Spinal cord (tissue), 10 donors: ENCODE results near the gene LCAT. TPM values are rescaled to one million over a fixed set of nuclear protein-coding genes. Genes with fewer than 3 reads are reported as not detected.

Experiments used
- DNase-seq, 6 donors: peaks; one replicate each; pipeline versions ENCODE4 v3.0.0 to v3.0.0-alpha.2; 2013 to 2015; ENCODE audit warnings: low spot score in 6 of 6, low read depth in 4 of 6
- H3K27ac ChIP-seq: one replicate; pipeline ENCODE4 v1.5.1; 2013; ENCODE audit warnings: low read depth, low read length, control low read depth
- H3K27me3 ChIP-seq: one replicate; pipeline ENCODE4 v1.6.1; 2013; ENCODE audit warnings: low read length; ENCODE audit not compliant: control insufficient read depth, insufficient read depth
- H3K36me3 ChIP-seq: one replicate; pipeline ENCODE4 v1.6.1; 2013; ENCODE audit warnings: low read length; ENCODE audit not compliant: control insufficient read depth, insufficient read depth
- H3K4me1 ChIP-seq: one replicate; pipeline ENCODE4 v1.6.1; 2013; ENCODE audit warnings: low read length; ENCODE audit not compliant: control insufficient read depth, insufficient read depth
- H3K4me3 ChIP-seq: one replicate; pipeline ENCODE4 v1.5.1; 2013; ENCODE audit warnings: low read depth, low read length, control low read depth
- H3K9me3 ChIP-seq: one replicate; pipeline ENCODE4 v1.6.1; 2013; ENCODE audit warnings: low read length; ENCODE audit not compliant: control insufficient read depth, insufficient read depth
- WGBS: methylation state at CpG from one replicate; pipeline ENCODE4 v1.1.5; 2013; ENCODE audit warnings: missing lambda C conversion rate; ENCODE audit not compliant: insufficient coverage; 5-methylcytosine and 5-hydroxymethylcytosine counted together
- polyA plus RNA-seq, 2 donors: library from polyadenylated mRNA; unstranded; fragments of 120-200 nt; gene quantifications; one replicate each; pipeline ENCODE4 v1.2.1, GENCODE V29; 2013; ENCODE audit not compliant: insufficient read length in 2 of 2
- total RNA-seq, 2 donors: library from RNA; depleted of rRNA in 1 of 2; stranded (reverse); fragments of 120-200 nt in 1 of 2; fragments of >200 nt in 1 of 2; gene quantifications; one replicate each; pipeline versions ENCODE4 v1.2.3 to v1.2.4, GENCODE V29; 2013 to 2014
- donor health status: healthy.

LCAT gene
- total and polyA plus RNA-seq, 4 donors = 5.8 to 50.0 (median 26.9) TPM

DNA sequence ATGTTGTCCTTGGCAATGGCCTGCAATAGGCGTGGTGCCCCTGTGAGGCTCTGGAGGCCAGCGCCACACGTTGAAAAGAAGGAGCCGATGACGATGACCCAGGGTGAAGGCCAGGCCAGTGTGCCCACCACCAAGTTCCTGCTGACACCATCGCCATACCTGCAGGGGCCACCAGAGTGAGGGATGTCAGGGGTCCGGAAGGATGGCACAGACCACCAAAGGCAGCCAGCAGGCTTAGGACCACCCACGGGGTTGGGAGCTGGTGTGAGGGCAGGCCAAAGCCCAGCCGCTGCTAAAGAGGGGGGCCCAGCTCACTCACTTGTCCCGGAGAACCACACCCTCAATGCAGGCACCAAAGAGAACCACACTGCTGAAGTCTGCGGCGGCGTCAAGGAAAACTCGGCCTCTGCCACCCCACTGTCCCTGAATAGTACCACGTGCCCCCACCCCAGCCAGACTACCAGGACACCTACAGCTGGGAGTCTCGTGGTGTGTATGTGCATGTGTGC is 6.5 kb upstream of the LCAT start:
- no peaks in the 10 kb centered on the region for H3K27me3 ChIP-seq
- H3K27ac ChIP-seq = no peak overlapping the region
- 88% methylated on average over 13 of the region's 16 CpGs for WGBS
- no peaks in the 10 kb centered on the region for H3K9me3 ChIP-seq
- DNase-seq = no peak
- peaks cover 73% of the 10 kb centered on the region for H3K4me1 ChIP-seq
- H3K4me3 ChIP-seq = no peak overlapping the region
- peaks cover 77% of the 10 kb centered on the region for H3K36me3 ChIP-seq

DNA sequence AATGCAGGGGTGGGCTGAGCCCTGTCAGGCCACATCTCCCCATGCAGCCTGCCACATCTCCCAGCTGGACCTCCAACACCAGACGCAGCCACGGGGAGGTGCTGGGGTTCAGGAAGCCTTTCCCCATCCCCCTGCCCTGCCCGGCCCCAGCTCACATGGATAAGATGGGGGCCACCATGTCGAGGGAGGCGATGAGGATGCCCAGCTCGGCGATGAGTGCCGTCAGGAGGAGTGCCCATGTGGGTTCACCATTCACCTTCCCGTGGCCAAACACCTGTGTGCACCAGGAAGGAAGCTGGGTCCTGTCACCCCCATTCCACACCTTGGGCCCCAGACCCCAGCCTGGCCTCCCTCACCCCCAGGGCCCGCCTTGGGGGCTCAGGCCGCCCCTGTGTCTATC is 5.7 kb upstream of the LCAT start:
- Histone ChIP-seq H3K4me1 (peaks cover 79% of the 10 kb centered on the region), H3K27me3 (no peaks in the 10 kb centered on the region), H3K36me3 (peaks cover 79% of the 10 kb centered on the region), H3K4me3 (no peak overlapping the region), H3K9me3 (no peaks in the 10 kb centered on the region), H3K27ac (no peak overlapping the region)
- WGBS = 95% methylated on average over 11 of the region's 11 CpGs
- no peak for DNase-seq

DNA sequence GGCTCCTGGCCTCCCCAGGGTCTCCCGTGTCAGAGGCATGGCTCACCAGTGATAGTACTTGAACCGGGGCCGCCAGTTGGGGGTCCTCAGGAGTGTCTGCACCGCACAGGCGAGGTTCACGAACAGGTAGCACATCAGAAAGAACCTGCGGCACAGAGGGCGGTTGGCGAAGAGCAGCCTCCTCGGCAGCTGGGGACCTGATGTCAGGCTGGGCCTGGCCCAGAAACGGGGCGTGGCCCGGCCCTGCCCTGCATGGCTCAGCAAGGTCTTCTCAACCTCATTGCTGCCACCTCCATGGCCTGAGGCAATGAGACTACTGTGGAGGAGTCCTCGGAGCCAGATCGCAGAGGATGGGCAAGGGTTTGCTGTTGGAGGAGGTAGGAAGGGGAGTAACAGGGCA is 4.1 kb upstream of the LCAT start:
- WGBS = 96% methylated on average over 15 of the region's 15 CpGs
- Histone ChIP-seq H3K4me1 (peaks cover 86% of the 10 kb centered on the region), H3K27me3 (no peaks in the 10 kb centered on the region), H3K36me3 (peaks cover 87% of the 10 kb centered on the region), H3K27ac (no peak overlapping the region), H3K4me3 (no peak overlapping the region), H3K9me3 (no peaks in the 10 kb centered on the region)
- no peak for DNase-seq

DNA sequence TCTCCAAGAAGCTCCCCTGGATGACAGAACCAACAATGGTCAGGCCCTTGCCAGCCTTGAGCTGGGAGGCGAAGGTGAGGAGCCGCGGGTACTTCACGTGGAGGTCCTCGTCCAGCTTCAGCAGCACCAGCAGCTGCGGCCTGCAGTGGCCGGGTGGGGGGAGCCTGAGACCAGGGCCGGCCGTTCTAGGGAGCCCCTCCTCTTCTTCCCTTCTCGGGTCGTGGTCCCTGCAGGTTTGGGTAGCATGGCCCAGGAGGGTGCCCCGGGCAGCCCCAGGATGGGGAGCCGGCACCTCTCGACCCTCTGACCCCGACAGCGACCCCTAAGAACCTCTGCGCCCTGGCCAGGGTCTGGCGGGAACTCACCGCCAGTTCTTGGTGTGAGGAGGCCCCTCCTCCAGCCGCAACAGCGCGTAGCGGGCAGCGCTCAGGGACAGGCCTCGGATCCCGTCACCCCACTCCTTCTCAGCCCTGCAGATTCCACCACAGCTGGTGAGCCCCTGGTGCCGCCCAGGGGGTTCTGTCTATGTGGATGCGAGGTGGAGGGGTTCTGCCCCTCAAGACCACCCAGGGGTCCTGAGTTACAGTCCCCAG is 3.1 kb upstream of the LCAT start:
- Histone ChIP-seq H3K9me3 (no peaks in the 10 kb centered on the region), H3K27ac (no peak overlapping the region), H3K4me3 (no peak overlapping the region), H3K4me1 (peaks cover 87% of the 10 kb centered on the region), H3K36me3 (peaks cover 97% of the 10 kb centered on the region), H3K27me3 (no peaks in the 10 kb centered on the region)
- DNase-seq = no peak
- WGBS = 89% methylated on average over 25 of the region's 28 CpGs

DNA sequence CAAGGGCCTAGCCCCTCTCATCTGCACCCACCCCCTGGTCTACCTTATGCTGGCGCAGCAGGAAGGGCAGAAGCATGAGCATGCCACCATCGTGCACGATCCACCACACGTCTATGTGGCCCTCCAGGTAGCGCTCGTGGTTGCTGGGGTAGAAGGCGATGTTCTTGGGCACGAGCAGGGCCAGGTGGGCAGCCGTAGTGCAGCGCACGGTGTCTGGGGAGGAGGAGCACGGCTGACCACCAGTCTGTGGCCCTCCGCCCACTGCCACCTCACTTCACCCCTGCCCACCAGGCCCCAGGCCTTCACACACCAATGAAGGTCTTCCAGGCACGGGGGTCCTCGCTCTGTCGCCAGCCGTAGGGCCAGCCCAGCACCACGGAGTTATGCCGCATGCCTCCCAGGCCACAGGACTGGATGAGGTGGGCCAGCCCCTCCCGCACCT is 2.2 kb upstream of the LCAT start:
- 95% methylated on average over 20 of the region's 20 CpGs for WGBS
- Histone ChIP-seq H3K27me3 (no peaks in the 10 kb centered on the region), H3K36me3 (peaks cover 99% of the 10 kb centered on the region), H3K4me3 (no peak overlapping the region), H3K4me1 (peaks cover 77% of the 10 kb centered on the region), H3K9me3 (no peaks in the 10 kb centered on the region), H3K27ac (no peak overlapping the region)
- DNase-seq = no peak

DNA sequence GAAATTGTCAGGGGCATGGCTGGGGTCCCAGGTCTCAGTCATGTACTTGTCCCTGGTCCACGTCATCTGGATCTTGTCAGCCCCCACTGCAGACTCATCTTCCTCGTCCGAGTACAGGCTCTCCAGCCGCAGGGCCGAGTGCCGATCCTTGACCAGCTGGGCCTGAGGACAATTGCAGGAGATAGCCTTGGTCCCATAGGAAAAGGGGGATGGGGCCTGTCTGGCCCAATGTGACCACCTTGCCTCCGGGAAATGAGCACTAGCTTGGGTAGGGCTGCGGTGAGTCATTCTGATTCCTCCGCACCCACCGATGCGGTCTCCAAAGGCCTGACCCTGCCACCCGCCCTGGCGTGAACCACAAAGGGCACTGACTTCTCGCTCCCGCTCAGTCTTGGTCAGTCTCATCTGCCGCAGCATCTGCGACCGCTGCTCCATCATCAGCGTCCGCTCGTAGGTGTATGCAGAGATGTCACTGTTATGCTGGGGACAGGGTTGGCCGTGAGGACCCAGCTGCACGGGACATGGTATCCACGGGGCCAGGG is 1.5 kb upstream of the LCAT start:
- peaks cover 93% of the 10 kb centered on the region for H3K36me3 ChIP-seq
- peaks cover 71% of the 10 kb centered on the region for H3K4me1 ChIP-seq
- H3K27me3 ChIP-seq = no peaks in the 10 kb centered on the region
- no peaks in the 10 kb centered on the region for H3K9me3 ChIP-seq
- H3K27ac ChIP-seq = peak overlapping the region; percentile 86
- WGBS = 94% methylated on average over 22 of the region's 24 CpGs
- no peak for DNase-seq
- H3K4me3 ChIP-seq = no peak overlapping the region

DNA sequence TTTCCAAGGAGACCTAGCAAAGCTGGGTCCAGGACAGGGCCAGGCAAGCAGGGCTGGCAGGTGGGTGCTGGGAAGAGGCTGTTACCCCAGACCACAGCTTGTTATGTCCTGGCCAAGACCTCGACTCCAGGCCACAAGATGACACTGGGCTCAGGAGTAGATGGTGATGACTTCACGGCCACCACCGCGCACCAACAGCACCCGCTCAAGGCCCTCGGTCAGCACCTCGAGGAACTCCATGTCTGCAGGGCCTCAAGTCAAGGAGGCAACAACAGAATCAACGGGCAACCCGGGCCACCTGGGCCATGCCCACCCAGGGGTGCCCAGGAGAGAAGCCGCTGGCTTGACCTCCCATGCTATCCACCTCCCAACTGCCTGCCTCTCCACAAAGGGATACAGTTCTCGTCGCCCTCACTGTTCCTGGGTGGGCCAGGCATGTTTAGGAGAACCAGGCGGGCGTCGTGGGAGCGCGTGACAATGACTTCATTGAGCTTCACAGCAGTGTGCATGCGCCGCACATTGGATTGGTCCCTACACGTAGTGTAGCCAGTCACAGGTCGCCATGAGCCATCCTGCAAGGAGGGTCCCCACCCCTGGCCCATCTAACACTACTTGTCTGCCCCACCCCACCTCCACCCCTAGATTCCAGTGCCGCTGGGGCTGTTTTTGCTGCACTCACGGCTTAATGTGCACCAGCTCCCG is 921 bp upstream of the LCAT start:
- no peak overlapping the region for H3K4me3 ChIP-seq
- 86% methylated on average over 23 of the region's 24 CpGs for WGBS

DNA sequence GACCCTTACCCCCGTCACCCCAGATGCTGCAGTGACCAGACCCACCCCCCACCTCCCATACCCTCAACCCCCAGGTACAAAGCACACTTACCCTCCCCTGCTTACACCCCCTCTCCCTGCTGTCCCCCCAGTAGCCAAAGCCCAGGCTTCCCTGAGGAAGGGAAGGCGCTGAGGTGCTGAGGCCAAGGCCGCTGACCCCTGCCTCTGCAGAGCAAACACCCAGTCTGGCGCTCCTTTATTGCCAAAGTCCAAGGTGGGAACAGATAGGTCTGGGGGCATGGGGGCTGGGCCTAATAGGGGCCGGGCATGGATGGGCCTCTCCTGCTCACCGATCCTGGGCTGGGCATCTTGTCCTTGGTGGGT is 683 bp downstream of the LCAT start:
- H3K27me3 ChIP-seq = no peaks in the 10 kb centered on the region
- H3K36me3 ChIP-seq = peaks cover 90% of the 10 kb centered on the region
- no peak overlapping the region for H3K4me3 ChIP-seq
- peaks cover 59% of the 10 kb centered on the region for H3K4me1 ChIP-seq
- WGBS = 90% methylated on average over 5 of the region's 6 CpGs
- H3K9me3 ChIP-seq = no peaks in the 10 kb centered on the region
- peak overlapping the region; percentile 86 for H3K27ac ChIP-seq
- DNase-seq = no peak

More for the DNA sequence above, 921 bp upstream of the LCAT start:
- peaks cover 92% of the 10 kb centered on the region for H3K36me3 ChIP-seq
- H3K27me3 ChIP-seq = no peaks in the 10 kb centered on the region
- no peaks in the 10 kb centered on the region for H3K9me3 ChIP-seq
- H3K4me1 ChIP-seq = peaks cover 64% of the 10 kb centered on the region
- H3K27ac ChIP-seq = peak overlapping the region; percentile 86
- DNase-seq = no peak

DNA sequence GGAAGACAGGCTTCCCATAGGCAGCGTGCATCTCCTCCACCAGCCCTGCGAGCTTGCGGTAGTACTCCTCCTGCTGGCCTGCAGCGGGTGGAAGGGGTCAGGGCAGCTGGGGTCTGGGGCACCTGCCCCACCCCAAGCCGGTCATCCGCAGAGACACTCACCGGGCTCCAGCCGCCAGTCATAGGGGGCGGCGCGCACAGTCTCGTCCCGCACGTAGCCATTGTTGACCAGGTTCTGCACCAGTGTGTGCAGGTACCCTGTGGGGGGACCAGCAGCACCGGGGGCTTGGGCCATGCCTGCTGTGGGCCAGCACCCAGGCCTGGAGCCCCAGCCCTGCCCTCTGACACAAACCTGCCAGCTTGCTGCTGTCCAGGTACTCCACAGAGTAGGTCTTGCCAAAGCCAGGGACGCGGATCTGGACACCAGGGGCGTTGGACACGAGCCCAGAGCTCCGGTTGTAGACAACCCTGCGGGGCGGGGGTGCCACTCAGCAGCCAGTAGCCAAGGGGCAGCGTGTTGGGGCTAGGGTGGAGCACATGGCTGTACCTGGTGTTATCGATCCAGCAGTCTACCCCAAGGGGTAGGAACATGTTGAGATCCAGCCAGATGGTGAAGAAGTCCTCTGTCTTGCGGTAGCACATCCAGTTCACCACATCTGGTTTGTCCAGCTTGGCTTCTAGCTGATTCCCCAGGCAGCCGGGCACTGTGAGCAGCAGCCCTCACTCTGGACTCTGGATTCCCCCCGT is 1.2 kb downstream of the LCAT start:
- no peak overlapping the region for H3K4me3 ChIP-seq
- 88% methylated on average over 27 of the region's 27 CpGs for WGBS
- H3K27me3 ChIP-seq = no peaks in the 10 kb centered on the region
- H3K36me3 ChIP-seq = peaks cover 84% of the 10 kb centered on the region
- H3K9me3 ChIP-seq = no peaks in the 10 kb centered on the region
- peaks cover 55% of the 10 kb centered on the region for H3K4me1 ChIP-seq
- no peak for DNase-seq
- H3K27ac ChIP-seq = no peak overlapping the region
